Chondrocyte (in vitro differentiated cells): ENCODE results near the gene AHCY. TPM values are rescaled to one million over a fixed set of nuclear protein-coding genes. Genes with fewer than 3 reads are reported as not detected.
"Not testable (repeated sequence)": the region's sequence is repeated elsewhere in the genome, so short reads cannot be mapped to it uniquely, and the experiment has no call there.

Experiments used
- DNase-seq: peaks from one replicate; pipeline ENCODE4 v3.0.0; 2021; ENCODE audit warnings: mixed read lengths, low spot score
- H3K27ac Mint-ChIP-seq: one replicate; pipeline ENCODE4 v1.8.0; 2021; ENCODE audit warnings: mild to moderate bottlenecking, moderate library complexity, mixed read lengths; ENCODE audit not compliant: unreplicated experiment
- H3K27me3 Mint-ChIP-seq: 2 replicates; pipeline ENCODE4 v1.8.0; 2021; ENCODE audit warnings: low read depth, mixed read lengths
- H3K36me3 Mint-ChIP-seq: 2 replicates; pipeline ENCODE4 v1.8.0; 2021; ENCODE audit warnings: low read depth, mixed read lengths
- H3K4me1 Mint-ChIP-seq: 2 replicates; pipeline ENCODE4 v1.8.0; 2021; ENCODE audit warnings: low read depth, mild to moderate bottlenecking, mixed read lengths
- H3K4me3 Mint-ChIP-seq: one replicate; pipeline ENCODE4 v1.8.0; 2021; ENCODE audit warnings: mild to moderate bottlenecking, moderate library complexity, mixed read lengths; ENCODE audit not compliant: unreplicated experiment
- H3K9me3 Mint-ChIP-seq: 2 replicates; pipeline ENCODE4 v1.8.0; 2021; ENCODE audit warnings: low read depth, mixed read lengths
- total RNA-seq: library from RNA; stranded (reverse); gene quantifications from 3 replicates; pipeline ENCODE4 v1.2.1, GENCODE V29; 2021
- TF ChIP-seq, protein P1 (sequence below): fragments of 200-600 bp; sonication (generic); IDR thresholded peaks from 2 replicates; pipeline ENCODE4 v1.5.0; 2021; ENCODE audit warnings: antibody characterized with exemption, mild to moderate bottlenecking, moderate library complexity

Gene AHCY
- total RNA-seq, 1 donor from 2014 or later = 162 TPM

DNA sequence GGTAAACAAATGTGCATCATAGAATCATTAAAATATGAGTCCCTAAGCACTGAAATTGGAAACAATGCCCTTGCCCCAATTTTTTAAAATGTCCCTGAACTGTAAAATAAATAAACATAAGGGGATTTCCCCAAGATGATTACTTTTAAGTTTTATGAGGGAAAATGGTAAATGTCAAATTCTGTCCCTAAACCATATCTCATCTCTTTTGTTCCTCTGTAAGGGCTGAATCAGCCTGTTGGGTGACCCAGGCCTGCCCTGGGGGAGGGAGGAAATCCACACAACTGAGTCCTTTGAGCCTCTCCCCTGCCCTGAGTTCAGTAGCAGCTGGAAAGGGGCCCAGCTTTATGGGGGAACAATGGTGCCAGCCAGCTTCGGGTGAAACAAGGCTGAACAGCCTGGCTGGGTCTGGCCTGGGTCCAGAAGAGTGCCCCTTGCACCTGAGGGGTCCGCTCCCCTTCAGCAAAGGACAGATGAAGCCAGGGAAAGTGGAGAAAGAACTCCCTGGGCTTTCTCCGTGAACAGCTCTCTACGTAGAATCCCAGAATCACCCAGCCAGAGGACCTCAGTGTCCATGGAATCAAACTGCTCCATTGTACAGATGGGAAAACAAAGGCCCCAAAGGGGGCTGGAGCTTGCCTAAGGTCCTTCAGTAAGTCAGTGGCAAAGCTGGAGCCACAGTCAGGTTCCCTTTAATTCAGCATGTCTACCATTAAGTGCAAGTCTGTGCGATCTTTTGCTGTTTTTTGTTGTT lies 31.7 kb upstream of the AHCY start:
- Mint-ChIP-seq H3K4me3 (no peak overlapping the region), H3K9me3 (no peaks in the 10 kb centered on the region), H3K27me3 (no peaks in the 10 kb centered on the region), H3K27ac (no peak overlapping the region), H3K36me3 (no peaks in the 10 kb centered on the region), H3K4me1 (no peaks in the 10 kb centered on the region)
- TF ChIP-seq, protein P1, sequence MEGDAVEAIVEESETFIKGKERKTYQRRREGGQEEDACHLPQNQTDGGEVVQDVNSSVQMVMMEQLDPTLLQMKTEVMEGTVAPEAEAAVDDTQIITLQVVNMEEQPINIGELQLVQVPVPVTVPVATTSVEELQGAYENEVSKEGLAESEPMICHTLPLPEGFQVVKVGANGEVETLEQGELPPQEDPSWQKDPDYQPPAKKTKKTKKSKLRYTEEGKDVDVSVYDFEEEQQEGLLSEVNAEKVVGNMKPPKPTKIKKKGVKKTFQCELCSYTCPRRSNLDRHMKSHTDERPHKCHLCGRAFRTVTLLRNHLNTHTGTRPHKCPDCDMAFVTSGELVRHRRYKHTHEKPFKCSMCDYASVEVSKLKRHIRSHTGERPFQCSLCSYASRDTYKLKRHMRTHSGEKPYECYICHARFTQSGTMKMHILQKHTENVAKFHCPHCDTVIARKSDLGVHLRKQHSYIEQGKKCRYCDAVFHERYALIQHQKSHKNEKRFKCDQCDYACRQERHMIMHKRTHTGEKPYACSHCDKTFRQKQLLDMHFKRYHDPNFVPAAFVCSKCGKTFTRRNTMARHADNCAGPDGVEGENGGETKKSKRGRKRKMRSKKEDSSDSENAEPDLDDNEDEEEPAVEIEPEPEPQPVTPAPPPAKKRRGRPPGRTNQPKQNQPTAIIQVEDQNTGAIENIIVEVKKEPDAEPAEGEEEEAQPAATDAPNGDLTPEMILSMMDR = no peak
- DNase-seq = no peak

DNA sequence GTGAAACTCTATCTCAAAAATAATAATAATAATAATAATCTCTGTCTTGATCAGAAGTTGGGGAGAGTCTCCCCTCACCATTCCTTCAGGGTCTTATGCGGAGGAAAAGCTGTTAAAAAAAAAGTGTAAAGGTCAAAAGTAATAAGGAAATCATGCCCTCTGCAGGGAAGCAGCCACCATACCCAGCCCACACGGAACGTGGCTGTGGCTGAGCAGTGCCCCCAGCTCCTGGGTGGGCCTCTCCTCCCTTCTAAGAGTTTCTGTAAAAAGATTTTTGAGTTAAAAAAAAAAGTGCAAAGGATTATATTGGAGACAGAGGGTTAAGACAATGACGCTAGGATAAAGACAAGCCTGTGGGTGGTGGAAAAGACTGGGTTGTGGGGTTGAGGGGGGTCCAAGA lies 30.6 kb upstream of the AHCY start:
- Mint-ChIP-seq H3K27ac (no peak overlapping the region), H3K4me1 (no peaks in the 10 kb centered on the region)
- no peak for DNase-seq

DNA sequence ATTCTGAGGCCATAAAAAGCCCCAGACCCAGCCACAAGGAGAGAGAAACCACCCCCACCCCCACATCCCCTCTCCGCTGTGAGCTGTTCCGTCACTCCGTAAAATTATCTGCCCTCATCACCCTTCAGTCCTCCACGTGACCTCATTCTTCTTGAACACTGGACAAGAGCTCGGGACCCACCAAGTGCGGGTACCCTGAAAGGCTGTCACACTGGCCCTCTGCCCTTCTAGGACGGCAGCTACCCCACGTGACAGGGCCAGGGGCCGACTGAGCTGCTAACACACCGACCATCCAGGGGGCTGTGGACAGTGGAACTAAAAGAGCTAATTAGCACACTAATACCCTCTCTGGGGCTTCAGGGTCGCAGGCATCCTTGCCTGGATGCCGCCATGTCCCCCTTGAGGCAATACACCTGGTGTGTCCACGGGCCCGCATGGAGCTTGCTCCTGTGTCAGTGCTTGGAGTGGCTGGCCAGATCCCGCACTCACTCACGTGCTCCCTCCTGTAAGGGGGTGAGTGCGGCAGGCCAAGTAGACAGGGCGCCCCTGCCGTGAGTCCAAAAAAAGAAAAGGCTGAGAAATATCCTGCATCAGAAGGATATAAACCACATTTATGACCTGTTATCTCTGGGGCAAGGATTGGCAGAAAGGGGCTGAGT lies 29.2 kb upstream of the AHCY start:
- DNase-seq = no peak
- no peaks in the 10 kb centered on the region for H3K36me3 Mint-ChIP-seq
- TF ChIP-seq, protein P1 = no peak
- no peaks in the 10 kb centered on the region for H3K9me3 Mint-ChIP-seq
- no peak overlapping the region for H3K4me3 Mint-ChIP-seq
- no peaks in the 10 kb centered on the region for H3K27me3 Mint-ChIP-seq
- no peak overlapping the region for H3K27ac Mint-ChIP-seq
- H3K4me1 Mint-ChIP-seq = no peaks in the 10 kb centered on the region

More for the DNA sequence above, 30.6 kb upstream of the AHCY start:
- no peaks in the 10 kb centered on the region for H3K36me3 Mint-ChIP-seq
- H3K4me3 Mint-ChIP-seq = no peak overlapping the region
- H3K9me3 Mint-ChIP-seq = no peaks in the 10 kb centered on the region
- TF ChIP-seq, protein P1 = no peak
- H3K27me3 Mint-ChIP-seq = no peaks in the 10 kb centered on the region

DNA sequence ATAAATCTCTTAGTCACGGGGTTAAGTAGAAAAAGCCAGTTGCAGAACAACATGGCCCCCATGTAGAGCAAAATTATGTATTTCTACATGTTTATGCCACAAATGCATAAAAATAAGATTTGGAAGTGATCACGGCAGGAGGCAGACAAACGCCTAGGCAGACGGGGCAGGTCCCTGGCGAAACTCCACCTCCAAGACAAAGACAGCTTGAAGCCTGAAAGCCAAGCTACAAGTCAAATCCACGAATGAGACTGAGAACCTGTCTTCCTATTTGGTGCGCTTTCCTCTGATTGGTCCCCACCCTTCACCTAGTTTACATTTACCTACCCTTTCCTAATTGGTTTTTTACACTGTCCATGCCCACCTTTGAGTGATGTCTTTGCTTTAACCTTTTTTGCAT lies 28.7 kb upstream of the AHCY start:
- no peaks in the 10 kb centered on the region for H3K36me3 Mint-ChIP-seq
- no peak overlapping the region for H3K27ac Mint-ChIP-seq
- H3K4me1 Mint-ChIP-seq = no peaks in the 10 kb centered on the region
- no peak overlapping the region for H3K4me3 Mint-ChIP-seq
- DNase-seq = no peak
- H3K9me3 Mint-ChIP-seq = no peaks in the 10 kb centered on the region
- TF ChIP-seq, protein P1 = no peak
- no peaks in the 10 kb centered on the region for H3K27me3 Mint-ChIP-seq

DNA sequence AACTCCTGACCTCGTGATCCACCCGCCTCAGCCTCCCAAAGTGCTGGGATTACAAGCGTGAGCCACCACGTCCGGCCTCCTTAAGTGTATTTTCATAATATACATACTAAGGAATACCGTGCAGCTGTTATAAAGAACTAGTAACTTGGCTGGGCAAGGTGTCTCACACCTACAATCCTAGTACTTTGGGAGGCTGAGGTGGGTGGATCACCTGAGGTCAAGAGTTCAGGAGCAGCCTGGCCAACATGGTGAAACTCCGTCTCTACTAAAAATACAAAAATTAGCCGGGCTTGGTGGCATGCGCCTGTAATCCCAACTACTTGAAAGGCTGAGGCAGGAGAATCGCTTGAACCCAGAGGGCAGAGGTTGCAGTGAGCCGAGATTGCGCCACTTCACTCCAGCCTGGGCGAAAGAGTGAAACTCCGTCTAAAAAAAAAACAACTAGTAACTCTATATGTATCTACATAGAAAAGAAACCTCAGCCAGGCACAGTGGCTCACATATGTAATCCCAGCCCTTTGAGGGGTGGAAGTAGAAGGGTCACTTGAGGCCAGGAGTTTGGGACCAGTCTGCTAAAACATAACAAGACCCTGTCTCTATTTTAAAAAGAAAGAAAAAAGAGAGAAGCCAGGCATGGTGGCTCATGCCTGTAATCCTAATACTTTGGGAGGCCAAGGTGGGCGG lies 27.8 kb upstream of the AHCY start:
- not testable (repeated sequence) for DNase-seq, H3K9me3 Mint-ChIP-seq, H3K27me3 Mint-ChIP-seq, H3K36me3 Mint-ChIP-seq, H3K4me3 Mint-ChIP-seq, H3K27ac Mint-ChIP-seq, H3K4me1 Mint-ChIP-seq
